Hepatic stellate cell (primary cell): Measurements from ENCODE around the gene MTFP1.
"Not testable (repeated sequence)": the region's sequence is repeated elsewhere in the genome, so short reads cannot be mapped to it uniquely, and the experiment has no call there.

ENCODE experiments used
- DNase-seq: peaks from one replicate; pipeline ENCODE4 v3.0.0; 2011; ENCODE audit warnings: low spot score

The MTFP1 gene

GRCh38 chr22:30402028-30402765 is 23.4 kb upstream of the MTFP1 start:
- no peak for DNase-seq

GRCh38 chr22:30402766-30403104 is 22.8 kb upstream of the MTFP1 start:
- not testable (repeated sequence) for DNase-seq

GRCh38 chr22:30404307-30404706 is 21.3 kb upstream of the MTFP1 start:
- no peak for DNase-seq

GRCh38 chr22:30405731-30406130 is 19.8 kb upstream of the MTFP1 start:
- no peak for DNase-seq

- no peak for DNase-seq
Measured at GRCh38 chr22:30406400-30406799, 19.2 kb upstream of the MTFP1 start.

GRCh38 chr22:30408388-30409102 is 17.0 kb upstream of the MTFP1 start:
- DNase-seq, result peak; percentile 64

GRCh38 chr22:30411780-30412179 is 13.8 kb upstream of the MTFP1 start:
- no peak for DNase-seq

GRCh38 chr22:30413001-30413400 is 12.6 kb upstream of the MTFP1 start:
- no peak for DNase-seq

- no peak for DNase-seq
Measured at GRCh38 chr22:30413745-30414524, 11.6 kb upstream of the MTFP1 start.

- DNase-seq, result no peak
Measured at GRCh38 chr22:30414525-30415047, 11.0 kb upstream of the MTFP1 start.

GRCh38 chr22:30416403-30416802 is 9.2 kb upstream of the MTFP1 start:
- DNase-seq, result no peak

- DNase-seq, result no peak
Measured at GRCh38 chr22:30416837-30417236, 8.7 kb upstream of the MTFP1 start.

GRCh38 chr22:30420347-30421125 is 5.0 kb upstream of the MTFP1 start:
- peak; percentile 45 for DNase-seq

GRCh38 chr22:30421695-30422480 is 3.7 kb upstream of the MTFP1 start:
- no peak for DNase-seq

- peak; percentile 88 for DNase-seq
Measured at GRCh38 chr22:30422481-30423300, 2.9 kb upstream of the MTFP1 start.

- DNase-seq, result no peak
Measured at GRCh38 chr22:30423301-30423958, 2.1 kb upstream of the MTFP1 start.

- DNase-seq, result peak; percentile 99
Measured at GRCh38 chr22:30423959-30424533, 1.5 kb upstream of the MTFP1 start.

GRCh38 chr22:30424534-30425326 is 838 bp upstream of the MTFP1 start:
- DNase-seq, result no peak

GRCh38 chr22:30425327-30425615 is 297 bp upstream of the MTFP1 start:
- no peak for DNase-seq
